OCI-LY3 (cell line): Measurements from ENCODE around the gene DVL3.

ENCODE experiments used
- EZH2phosphoT487 ChIP-seq: fragments of 200-600 bp; shearing (Covaris generic); IDR thresholded peaks from 2 replicates; pipeline ENCODE4 v1.6.1; 2018; ENCODE audit warnings: antibody characterized with exemption, mixed run types, low read depth
- TF ChIP-seq, protein P1 (sequence below): fragments of 200-600, 300-600 bp; sonication (generic); IDR thresholded peaks from 2 replicates; pipeline ENCODE4 v1.5.1; 2014; ENCODE audit warnings: antibody characterized with exemption, low read length, low read depth

GRCh38 chr3:184164648-184165330 lies 9.6 kb downstream of the DVL3 start:
- TF ChIP-seq, protein P1, sequence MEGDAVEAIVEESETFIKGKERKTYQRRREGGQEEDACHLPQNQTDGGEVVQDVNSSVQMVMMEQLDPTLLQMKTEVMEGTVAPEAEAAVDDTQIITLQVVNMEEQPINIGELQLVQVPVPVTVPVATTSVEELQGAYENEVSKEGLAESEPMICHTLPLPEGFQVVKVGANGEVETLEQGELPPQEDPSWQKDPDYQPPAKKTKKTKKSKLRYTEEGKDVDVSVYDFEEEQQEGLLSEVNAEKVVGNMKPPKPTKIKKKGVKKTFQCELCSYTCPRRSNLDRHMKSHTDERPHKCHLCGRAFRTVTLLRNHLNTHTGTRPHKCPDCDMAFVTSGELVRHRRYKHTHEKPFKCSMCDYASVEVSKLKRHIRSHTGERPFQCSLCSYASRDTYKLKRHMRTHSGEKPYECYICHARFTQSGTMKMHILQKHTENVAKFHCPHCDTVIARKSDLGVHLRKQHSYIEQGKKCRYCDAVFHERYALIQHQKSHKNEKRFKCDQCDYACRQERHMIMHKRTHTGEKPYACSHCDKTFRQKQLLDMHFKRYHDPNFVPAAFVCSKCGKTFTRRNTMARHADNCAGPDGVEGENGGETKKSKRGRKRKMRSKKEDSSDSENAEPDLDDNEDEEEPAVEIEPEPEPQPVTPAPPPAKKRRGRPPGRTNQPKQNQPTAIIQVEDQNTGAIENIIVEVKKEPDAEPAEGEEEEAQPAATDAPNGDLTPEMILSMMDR = no peak
- no peak for TF ChIP-seq EZH2phosphoT487
